ENCODE measurements around the gene AK6. TPM values are rescaled to one million over a fixed set of nuclear protein-coding genes. Genes with fewer than 3 reads are reported as not detected.
"Not testable (repeated sequence)": the region's sequence is repeated elsewhere in the genome, so short reads cannot be mapped to it uniquely, and the experiment has no call there.

Gene AK6
- total RNA-seq, 1 donor from 2014 or later: 30.8 TPM

- peak within 1 kb of the TSS; percentile 97 for H3K27ac Mint-ChIP-seq
- TF ChIP-seq CTCF (conservative IDR thresholded peaks at IDR 0.05): peak; percentile 47
- H3K36me3 Mint-ChIP-seq: peaks cover 43% of the 10 kb centered on the region
- peak; percentile 83 for DNase-seq (ENCODE audit: extremely low spot score, unreplicated experiment)
- no peaks in the 10 kb centered on the region for H3K9me3 Mint-ChIP-seq
- H3K4me1 Mint-ChIP-seq (ENCODE audit: unreplicated experiment): peaks cover 16% of the 10 kb centered on the region
- H3K4me3 Mint-ChIP-seq: peak within 1 kb of the TSS; percentile 90
- H3K27me3 Mint-ChIP-seq: peaks cover 20% of the 10 kb centered on the region
Measured at GRCh38 chr5:69414885-69415583, 45.7 kb upstream of the AK6 start, which contains the start of gene MARVELD2. MARVELD2 (plus strand) TSS chr5:69415116; CDS start chr5:69419386, 4,270 bp downstream.

GRCh38 chr5:69404659-69405330, 35.5 kb upstream of the AK6 start:
- no peaks in the 10 kb centered on the region for H3K9me3 Mint-ChIP-seq
- H3K4me3 Mint-ChIP-seq: no peak overlapping the region
- H3K36me3 Mint-ChIP-seq: peaks cover 25% of the 10 kb centered on the region
- no peak for TF ChIP-seq CTCF (conservative IDR thresholded peaks at IDR 0.05)
- no peaks in the 10 kb centered on the region for H3K27me3 Mint-ChIP-seq
- H3K4me1 Mint-ChIP-seq (ENCODE audit: unreplicated experiment): no peaks in the 10 kb centered on the region
- H3K27ac Mint-ChIP-seq: no peak overlapping the region
- DNase-seq (ENCODE audit: extremely low spot score, unreplicated experiment): no peak

- DNase-seq (ENCODE audit: extremely low spot score, unreplicated experiment): no peak
- no peak overlapping the region for H3K27ac Mint-ChIP-seq
- H3K4me1 Mint-ChIP-seq (ENCODE audit: unreplicated experiment): no peaks in the 10 kb centered on the region
- TF ChIP-seq CTCF (conservative IDR thresholded peaks at IDR 0.05): no peak
- H3K9me3 Mint-ChIP-seq: no peaks in the 10 kb centered on the region
- no peaks in the 10 kb centered on the region for H3K27me3 Mint-ChIP-seq
- H3K4me3 Mint-ChIP-seq: no peak overlapping the region
- peaks cover 15% of the 10 kb centered on the region for H3K36me3 Mint-ChIP-seq
Measured at GRCh38 chr5:69378376-69378775, 9.1 kb upstream of the AK6 start.

GRCh38 chr5:69374911-69375446, 5.7 kb upstream of the AK6 start:
- Mint-ChIP-seq H3K4me1 (ENCODE audit: unreplicated experiment) (peaks cover 9% of the 10 kb centered on the region), H3K9me3 (no peaks in the 10 kb centered on the region), H3K36me3 (peaks cover 11% of the 10 kb centered on the region), H3K27ac (no peak overlapping the region), H3K27me3 (no peaks in the 10 kb centered on the region), H3K4me3 (no peak overlapping the region)
- no peak for TF ChIP-seq CTCF (conservative IDR thresholded peaks at IDR 0.05)
- DNase-seq (ENCODE audit: extremely low spot score, unreplicated experiment): no peak

GRCh38 chr5:69372394-69372793, 3.1 kb upstream of the AK6 start:
- Mint-ChIP-seq H3K27ac (no peak overlapping the region), H3K36me3 (peaks cover 8% of the 10 kb centered on the region)

GRCh38 chr5:69370335-69370734, 1.0 kb upstream of the AK6 start:
- Mint-ChIP-seq H3K4me3 (peak overlapping the region; percentile 96), H3K27ac (peak overlapping the region; percentile 98), H3K4me1 (ENCODE audit: unreplicated experiment) (peaks cover 22% of the 10 kb centered on the region)
- H3K27me3 Mint-ChIP-seq; H3K36me3 Mint-ChIP-seq; DNase-seq (ENCODE audit: extremely low spot score, unreplicated experiment); H3K9me3 Mint-ChIP-seq: not testable (repeated sequence)

More at GRCh38 chr5:69372394-69372793, 3.1 kb upstream of the AK6 start:
- Mint-ChIP-seq H3K4me3 (peak overlapping the region; percentile 19), H3K27me3 (no peaks in the 10 kb centered on the region), H3K9me3 (no peaks in the 10 kb centered on the region), H3K4me1 (ENCODE audit: unreplicated experiment) (peaks cover 15% of the 10 kb centered on the region)
- no peak for TF ChIP-seq CTCF (conservative IDR thresholded peaks at IDR 0.05)
- no peak for DNase-seq (ENCODE audit: extremely low spot score, unreplicated experiment)
